K562 (cell line): ENCODE results near the gene CYB5R4. TPM values are rescaled to one million over a fixed set of nuclear protein-coding genes. Genes with fewer than 3 reads are reported as not detected.

Experiments
- ATAC-seq: fragments of 200-7000 bp; cut with Tn5 transposase; 3 replicates; pipeline ENCODE4 v1.9.1; 2020; ENCODE audit warnings: moderate library complexity
- BruUV-seq: library from RNA; stranded (reverse); fragments of 400-500 nt; replicated peaks from 2 replicates; lab custom pipeline; 2021; lab: Mats Ljungman, UMichigan
- CTCF ChIA-PET: fragments of 300-600 bp; formaldehyde crosslinking; extraction: SDS; loops from one replicate; lab custom pipeline; 2021; ENCODE audit warnings: low intra/inter-chr PET ratio; lab: Yijun Ruan, JAX
- POLR2A ChIA-PET: fragments of 300-600, 350-650 bp; sonication (Branson Sonifier 250); formaldehyde crosslinking; extraction: SDS; loops from one replicate; lab custom pipeline; 2021; ENCODE audit warnings: antibody characterized with exemption, inconsistent platforms; lab: Yijun Ruan, JAX
- DNase-seq, 4 experiments: peaks; one replicate each; pipeline versions ENCODE4 v3.0.0 to v3.0.0-alpha.2; 2011 to 2018; ENCODE audit warnings: low spot score in 3 of 4, mixed read lengths in 3 of 4; ENCODE audit errors: extremely low read depth in 1 of 4
- FAIRE-seq: peaks from 2 replicates; lab custom pipeline; 2011; peaks lifted over from hg19 to GRCh38; lab: Jason Lieb, UNC
- H2AFZ ChIP-seq: 2 replicates; pipeline ENCODE4 v1.6.0; 2011; ENCODE audit warnings: low read depth, low read length, control low read depth, inconsistent platforms
- H3K27ac ChIP-seq: fragments of 200-600 bp; 3 replicates; pipeline ENCODE4 v1.8.0; 2011; ENCODE audit warnings: low read depth, mild to moderate bottlenecking, control low read depth, inconsistent platforms, low read length, moderate library complexity, mixed read lengths; ENCODE audit errors: extremely low read depth
- H3K27me3 ChIP-seq, 2 experiments: fragments of 300-600 bp in 1 of 2; 2 replicates in 1 of 2; 3 replicates in 1 of 2; pipeline versions ENCODE4 v1.6.0 to v1.8.0; 2011; ENCODE audit warnings: inconsistent platforms in 2 of 2, low read length in 2 of 2, mild to moderate bottlenecking in 1 of 2, mixed read lengths in 1 of 2, moderate library complexity in 1 of 2; ENCODE audit not compliant: control insufficient read depth in 2 of 2, insufficient read depth in 2 of 2
- H3K36me3 ChIP-seq: fragments of 300-600 bp; 3 replicates; pipeline ENCODE4 v1.8.0; 2011; ENCODE audit warnings: mild to moderate bottlenecking, low read length, inconsistent platforms; ENCODE audit not compliant: control insufficient read depth, insufficient read depth
- H3K4me1 ChIP-seq, 2 experiments: fragments of 200-600 bp in 1 of 2; replicated peaks in 1 of 2; 2 replicates in 1 of 2; 3 replicates in 1 of 2; pipeline versions ENCODE4 v1.5.1 to v1.8.0; 2011; ENCODE audit warnings: inconsistent platforms in 2 of 2, low read length in 2 of 2, mild to moderate bottlenecking in 1 of 2, mixed read lengths in 1 of 2, moderate library complexity in 1 of 2; ENCODE audit not compliant: control insufficient read depth in 2 of 2, insufficient read depth in 2 of 2
- H3K4me2 ChIP-seq: 2 replicates; pipeline ENCODE4 v1.6.1; 2011; ENCODE audit warnings: low read length, control low read depth, inconsistent platforms, mixed read lengths; ENCODE audit not compliant: insufficient read depth
- H3K4me3 ChIP-seq: fragments of 200-600 bp; sonication (generic), shearing (Covaris generic); 2 replicates; pipeline ENCODE4 v1.5.1; 2016; ENCODE audit warnings: control low read depth, inconsistent platforms
- H3K79me2 ChIP-seq: fragments of 200-600 bp; 3 replicates; pipeline ENCODE4 v1.8.0; 2011; ENCODE audit warnings: low read length, inconsistent platforms; ENCODE audit not compliant: control insufficient read depth, insufficient read depth
- H3K9ac ChIP-seq, 2 experiments: 2 replicates each; pipeline versions ENCODE4 v1.6.0 to v1.6.1; 2011; ENCODE audit warnings: low read depth in 2 of 2, low read length in 2 of 2, control low read depth in 1 of 2, inconsistent platforms in 1 of 2, mild to moderate bottlenecking in 1 of 2, mixed read lengths in 1 of 2; ENCODE audit not compliant: insufficient read depth in 1 of 2
- H3K9me1 ChIP-seq: one replicate; pipeline ENCODE4 v1.6.0; 2011; ENCODE audit warnings: inconsistent platforms, mild to moderate bottlenecking, low read length, moderate library complexity; ENCODE audit not compliant: control insufficient read depth, insufficient read depth
- H3K9me3 ChIP-seq: replicated peaks from 2 replicates; pipeline ENCODE4 v1.5.1; 2011; ENCODE audit warnings: low read depth, low read length, inconsistent platforms; ENCODE audit not compliant: control insufficient read depth, insufficient read depth
- H4K20me1 ChIP-seq: replicated peaks from 2 replicates; pipeline ENCODE4 v1.6.1; 2011; ENCODE audit warnings: low read length, inconsistent platforms, mixed read lengths; ENCODE audit not compliant: control insufficient read depth, insufficient read depth
- CBFA2T2 ChIP-seq: fragments of 450-650 bp; conservative IDR thresholded peaks from 2 replicates; pipeline ENCODE4 v1.6.1; 2017; ENCODE audit warnings: mild to moderate bottlenecking
- GTF2A2 ChIP-seq: IDR thresholded peaks from 2 replicates; pipeline ENCODE4 v1.6.1; 2016; ENCODE audit warnings: mild to moderate bottlenecking, missing genetic modification characterization, missing compliant biosample characterization
- NR2C1 ChIP-seq, 2 experiments: fragments of 450-650 bp; IDR thresholded peaks; 2 replicates each; pipeline ENCODE4 v1.6.1; 2017; ENCODE audit warnings: mild to moderate bottlenecking in 2 of 2, antibody characterized with exemption in 1 of 2, inconsistent platforms in 1 of 2, missing compliant biosample characterization in 1 of 2, missing genetic modification characterization in 1 of 2
- RHOXF2B ChIP-seq: fragments of 250-450 bp; sonication (Bioruptor Pico); conservative IDR thresholded peaks from 2 replicates; pipeline ENCODE4 v1.5.1; 2021
- STAG1 ChIP-seq: sonication (generic); formaldehyde crosslinking; IDR thresholded peaks from 2 replicates; pipeline ENCODE4 v1.5.0; 2020; ENCODE audit warnings: missing genetic modification reagents, borderline replicate concordance
- in situ Hi-C: fragments of 300-500 bp; cut with MboI; formaldehyde crosslinking; loops from 4 replicates; pipeline ENCODE4 v1.15.0; 2018; ENCODE audit warnings: inconsistent platforms, mixed read lengths
- intact Hi-C: fragments of 100-400 bp; cut with micrococcal nuclease; formaldehyde crosslinking; loops from 2 replicates; pipeline ENCODE4 v1.14.2; 2022
- polyA plus RNA-seq, 8 experiments: library from polyadenylated mRNA; depleted of rRNA in 4 of 8; stranded (reverse) in 5 of 8; unstranded in 3 of 8; fragments of >200 nt; fragmentation: Nextera tagmentation in 2 of 8; fragmentation: Illumina TruSeq in 1 of 8; extraction: Ambion mirVana in 2 of 8; extraction: Trizol in 1 of 8; gene quantifications; 2 replicates each; pipeline versions ENCODE4 v1.2.1 to v1.2.3, GENCODE V29; 2011 to 2014; ENCODE audit warnings: inconsistent platforms in 1 of 8, missing spikeins in 1 of 8
- total RNA-seq, 7 experiments: library from RNA; depleted of rRNA in 6 of 7; stranded (reverse); fragments of >200 nt in 6 of 7; fragmentation: Illumina TruSeq in 2 of 7; extraction: Trizol in 2 of 7; gene quantifications; 2 replicates each; pipeline versions ENCODE4 v1.2.1 to v1.2.3, GENCODE V29; 2011 to 2021; ENCODE audit warnings: low replicate concordance in 1 of 7
- TF ChIP-seq, protein P1 (sequence below): sonication (generic); formaldehyde crosslinking; IDR thresholded peaks from 2 replicates; pipeline ENCODE4 v1.8.0; 2023; ENCODE audit warnings: mild to moderate bottlenecking, missing genetic modification reagents
- TF ChIP-seq, protein P2 (sequence below): fragments of 250-450 bp; sonication (Bioruptor Pico); IDR thresholded peaks from 2 replicates; pipeline ENCODE4 v1.4.0; 2020; ENCODE audit warnings: mild to moderate bottlenecking, moderate library complexity, borderline replicate concordance
- TF ChIP-seq, protein P3 (sequence below): sonication (generic); formaldehyde crosslinking; IDR thresholded peaks from 2 replicates; pipeline ENCODE4 v1.4.0; 2020; ENCODE audit warnings: mild to moderate bottlenecking, missing genetic modification reagents
- TF ChIP-seq, protein P4 (sequence below): sonication (generic); formaldehyde crosslinking; IDR thresholded peaks from 2 replicates; pipeline ENCODE4 v1.8.1; 2023; ENCODE audit warnings: mild to moderate bottlenecking, missing genetic modification reagents

The CYB5R4 gene
- total and polyA plus RNA-seq, 9 of the 15 experiments (the other 6 are each of a cell fraction or from before 2014, with no cell fraction given) = 5.9 to 23.1 (median 19.0) TPM

DNA sequence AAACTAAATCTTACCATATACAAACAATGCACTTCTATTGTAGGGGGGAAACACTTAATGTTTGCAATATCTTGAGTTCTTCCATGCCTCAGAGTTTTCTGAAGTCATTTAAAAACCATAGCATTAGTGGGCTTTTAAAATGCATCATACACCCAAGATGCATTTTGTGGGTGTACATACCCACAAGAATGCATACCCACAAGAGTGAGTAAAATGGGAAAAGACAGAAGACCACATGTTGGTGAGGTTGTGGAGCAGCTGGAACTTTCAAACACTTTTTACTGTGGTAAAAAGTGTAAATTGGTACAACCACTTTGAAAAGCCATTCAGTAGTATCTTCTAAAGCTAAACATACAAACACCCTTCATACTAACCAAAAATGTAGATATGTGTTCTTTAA lies 57.5 kb downstream of the CYB5R4 start:
- CTCF ChIA-PET = no interaction called here
- POLR2A ChIA-PET = no interaction called here

More for the DNA sequence above, 57.5 kb downstream of the CYB5R4 start:
- in situ Hi-C loops = no loop called here
- intact Hi-C loops = no loop called here
- Histone ChIP-seq H3K4me2 (no peak overlapping the region), H3K4me3 (no peak overlapping the region), H3K79me2 (no peaks in the 10 kb centered on the region; the same call in 2 of the 3 replicates), H3K36me3 (peaks cover 2% of the 10 kb centered on the region; the same call in 1 of the 3 replicates), H3K27me3 (no peaks in the 10 kb centered on the region), H3K9me1 (no peaks in the 10 kb centered on the region), H3K4me1 (no peaks in the 10 kb centered on the region; a peak in 1 of 5 replicates), H3K9me3 (no peaks in the 10 kb centered on the region), H3K9ac (no peak overlapping the region), H3K27ac (no peak overlapping the region), H2AFZ (no peak overlapping the region), H4K20me1 (no peaks in the 10 kb centered on the region)
- no peak for TF ChIP-seq GTF2A2 (tag)
- no peak for TF ChIP-seq CBFA2T2
- TF ChIP-seq, protein P1, sequence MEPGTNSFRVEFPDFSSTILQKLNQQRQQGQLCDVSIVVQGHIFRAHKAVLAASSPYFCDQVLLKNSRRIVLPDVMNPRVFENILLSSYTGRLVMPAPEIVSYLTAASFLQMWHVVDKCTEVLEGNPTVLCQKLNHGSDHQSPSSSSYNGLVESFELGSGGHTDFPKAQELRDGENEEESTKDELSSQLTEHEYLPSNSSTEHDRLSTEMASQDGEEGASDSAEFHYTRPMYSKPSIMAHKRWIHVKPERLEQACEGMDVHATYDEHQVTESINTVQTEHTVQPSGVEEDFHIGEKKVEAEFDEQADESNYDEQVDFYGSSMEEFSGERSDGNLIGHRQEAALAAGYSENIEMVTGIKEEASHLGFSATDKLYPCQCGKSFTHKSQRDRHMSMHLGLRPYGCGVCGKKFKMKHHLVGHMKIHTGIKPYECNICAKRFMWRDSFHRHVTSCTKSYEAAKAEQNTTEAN (CRISPR knock-in tag) = no peak
- TF ChIP-seq NR2C1 (IDR thresholded peaks at IDR 0.05) = no peak
- no peak for TF ChIP-seq NR2C1 (tag; IDR thresholded peaks at IDR 0.05)
- TF ChIP-seq, protein P2, sequence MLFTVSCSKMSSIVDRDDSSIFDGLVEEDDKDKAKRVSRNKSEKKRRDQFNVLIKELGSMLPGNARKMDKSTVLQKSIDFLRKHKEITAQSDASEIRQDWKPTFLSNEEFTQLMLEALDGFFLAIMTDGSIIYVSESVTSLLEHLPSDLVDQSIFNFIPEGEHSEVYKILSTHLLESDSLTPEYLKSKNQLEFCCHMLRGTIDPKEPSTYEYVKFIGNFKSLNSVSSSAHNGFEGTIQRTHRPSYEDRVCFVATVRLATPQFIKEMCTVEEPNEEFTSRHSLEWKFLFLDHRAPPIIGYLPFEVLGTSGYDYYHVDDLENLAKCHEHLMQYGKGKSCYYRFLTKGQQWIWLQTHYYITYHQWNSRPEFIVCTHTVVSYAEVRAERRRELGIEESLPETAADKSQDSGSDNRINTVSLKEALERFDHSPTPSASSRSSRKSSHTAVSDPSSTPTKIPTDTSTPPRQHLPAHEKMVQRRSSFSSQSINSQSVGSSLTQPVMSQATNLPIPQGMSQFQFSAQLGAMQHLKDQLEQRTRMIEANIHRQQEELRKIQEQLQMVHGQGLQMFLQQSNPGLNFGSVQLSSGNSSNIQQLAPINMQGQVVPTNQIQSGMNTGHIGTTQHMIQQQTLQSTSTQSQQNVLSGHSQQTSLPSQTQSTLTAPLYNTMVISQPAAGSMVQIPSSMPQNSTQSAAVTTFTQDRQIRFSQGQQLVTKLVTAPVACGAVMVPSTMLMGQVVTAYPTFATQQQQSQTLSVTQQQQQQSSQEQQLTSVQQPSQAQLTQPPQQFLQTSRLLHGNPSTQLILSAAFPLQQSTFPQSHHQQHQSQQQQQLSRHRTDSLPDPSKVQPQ = no peak
- TF ChIP-seq, protein P3, sequence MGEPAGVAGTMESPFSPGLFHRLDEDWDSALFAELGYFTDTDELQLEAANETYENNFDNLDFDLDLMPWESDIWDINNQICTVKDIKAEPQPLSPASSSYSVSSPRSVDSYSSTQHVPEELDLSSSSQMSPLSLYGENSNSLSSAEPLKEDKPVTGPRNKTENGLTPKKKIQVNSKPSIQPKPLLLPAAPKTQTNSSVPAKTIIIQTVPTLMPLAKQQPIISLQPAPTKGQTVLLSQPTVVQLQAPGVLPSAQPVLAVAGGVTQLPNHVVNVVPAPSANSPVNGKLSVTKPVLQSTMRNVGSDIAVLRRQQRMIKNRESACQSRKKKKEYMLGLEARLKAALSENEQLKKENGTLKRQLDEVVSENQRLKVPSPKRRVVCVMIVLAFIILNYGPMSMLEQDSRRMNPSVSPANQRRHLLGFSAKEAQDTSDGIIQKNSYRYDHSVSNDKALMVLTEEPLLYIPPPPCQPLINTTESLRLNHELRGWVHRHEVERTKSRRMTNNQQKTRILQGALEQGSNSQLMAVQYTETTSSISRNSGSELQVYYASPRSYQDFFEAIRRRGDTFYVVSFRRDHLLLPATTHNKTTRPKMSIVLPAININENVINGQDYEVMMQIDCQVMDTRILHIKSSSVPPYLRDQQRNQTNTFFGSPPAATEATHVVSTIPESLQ (CRISPR knock-in tag) = no peak
- TF ChIP-seq, protein P4, sequence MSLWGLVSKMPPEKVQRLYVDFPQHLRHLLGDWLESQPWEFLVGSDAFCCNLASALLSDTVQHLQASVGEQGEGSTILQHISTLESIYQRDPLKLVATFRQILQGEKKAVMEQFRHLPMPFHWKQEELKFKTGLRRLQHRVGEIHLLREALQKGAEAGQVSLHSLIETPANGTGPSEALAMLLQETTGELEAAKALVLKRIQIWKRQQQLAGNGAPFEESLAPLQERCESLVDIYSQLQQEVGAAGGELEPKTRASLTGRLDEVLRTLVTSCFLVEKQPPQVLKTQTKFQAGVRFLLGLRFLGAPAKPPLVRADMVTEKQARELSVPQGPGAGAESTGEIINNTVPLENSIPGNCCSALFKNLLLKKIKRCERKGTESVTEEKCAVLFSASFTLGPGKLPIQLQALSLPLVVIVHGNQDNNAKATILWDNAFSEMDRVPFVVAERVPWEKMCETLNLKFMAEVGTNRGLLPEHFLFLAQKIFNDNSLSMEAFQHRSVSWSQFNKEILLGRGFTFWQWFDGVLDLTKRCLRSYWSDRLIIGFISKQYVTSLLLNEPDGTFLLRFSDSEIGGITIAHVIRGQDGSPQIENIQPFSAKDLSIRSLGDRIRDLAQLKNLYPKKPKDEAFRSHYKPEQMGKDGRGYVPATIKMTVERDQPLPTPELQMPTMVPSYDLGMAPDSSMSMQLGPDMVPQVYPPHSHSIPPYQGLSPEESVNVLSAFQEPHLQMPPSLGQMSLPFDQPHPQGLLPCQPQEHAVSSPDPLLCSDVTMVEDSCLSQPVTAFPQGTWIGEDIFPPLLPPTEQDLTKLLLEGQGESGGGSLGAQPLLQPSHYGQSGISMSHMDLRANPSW (CRISPR knock-in tag) = no peak
- TF ChIP-seq STAG1 (CRISPR knock-in tag) = no peak
- no peak for TF ChIP-seq RHOXF2B (CRISPR knock-in tag)
- FAIRE-seq = no peak
- no peak for DNase-seq
- ATAC-seq = no peak
- BruUV-seq = no TSS peak
